Uterus (tissue), 4 donors: ENCODE data around the gene PRR33. TPM values are rescaled to one million over a fixed set of nuclear protein-coding genes. Genes with fewer than 3 reads are reported as not detected.

Experiments
- DNase-seq, 2 donors: peaks; one replicate each; pipeline ENCODE4 v3.0.0-alpha.2; 2019 to 2020
- H3K27ac ChIP-seq, 2 donors: fragments of 200-600 bp; sonication (generic); 1 replicate in 1 of 2; 2 replicates in 1 of 2; pipeline ENCODE4 v1.5.1; 2016 to 2018
- H3K27me3 ChIP-seq, 2 donors: fragments of 200-600 bp; sonication (generic); one replicate each; pipeline ENCODE4 v1.5.1; 2018 to 2019; ENCODE audit warnings: control low read depth in 1 of 2
- H3K36me3 ChIP-seq, 2 donors: fragments of 200-600 bp; sonication (generic); one replicate each; pipeline ENCODE4 v1.5.1; 2019; ENCODE audit warnings: control low read depth in 1 of 2
- H3K4me1 ChIP-seq, 2 donors: fragments of 200-600 bp; sonication (generic); one replicate each; pipeline ENCODE4 v1.5.1; 2018 to 2019; ENCODE audit warnings: control low read depth in 1 of 2
- H3K4me3 ChIP-seq, 2 donors: fragments of 200-600 bp; sonication (generic); 1 replicate in 1 of 2; 2 replicates in 1 of 2; pipeline ENCODE4 v1.5.1; 2018 to 2019; ENCODE audit warnings: mild to moderate bottlenecking in 1 of 2
- H3K9me3 ChIP-seq, 2 donors: fragments of 200-600 bp; sonication (generic); one replicate each; pipeline ENCODE4 v1.5.1; 2019; ENCODE audit warnings: control low read depth in 1 of 2
- CTCF ChIP-seq, 4 experiments: fragments of 200-600 bp in 2 of 4; fragments of 450-650 bp in 2 of 4; sonication (generic) in 2 of 4; IDR thresholded peaks; one replicate each; pipeline ENCODE4 v1.5.1; 2016 to 2019; ENCODE audit warnings: antibody characterized with exemption in 4 of 4, mild to moderate bottlenecking in 2 of 4, moderate library complexity in 1 of 4
- POLR2A ChIP-seq, 2 donors: fragments of 450-650 bp; IDR thresholded peaks; one replicate each; pipeline ENCODE4 v1.6.1; 2016; ENCODE audit warnings: antibody characterized with exemption in 2 of 2, mild to moderate bottlenecking in 1 of 2, moderate library complexity in 1 of 2
- intact Hi-C: fragments of 100-400 bp; cut with DNase I; formaldehyde crosslinking; loops from one replicate; pipeline ENCODE4 v1.15.1; 2023; ENCODE audit warnings: low total_unique reads
- total RNA-seq, 4 donors: library from RNA; depleted of rRNA in 3 of 4; stranded (reverse); fragments of >200 nt in 3 of 4; gene quantifications; one replicate each; pipeline versions ENCODE4 v1.1.0 to v1.2.4, GENCODE V29; 2014 to 2023
- donor health status: DM: yes; HTN: yes; CAD: no.

The PRR33 gene
- total RNA-seq, 4 donors from 2014 or later = not detected

- Histone ChIP-seq H3K36me3 (no peaks in the 10 kb centered on the region), H3K9me3 (no peaks in the 10 kb centered on the region), H3K27ac (no peak overlapping the region), H3K4me1 (peaks cover 0 to 6% of the 10 kb centered on the region in 2 donors), H3K4me3 (no peak overlapping the region), H3K27me3 (no peaks in the 10 kb centered on the region)
- DNase-seq = peak in 1 of 2 donors; percentile 13
- TF ChIP-seq POLR2A (IDR thresholded peaks at IDR 0.05) (no peak), CTCF (IDR thresholded peaks at IDR 0.05) (no peak)
- intact Hi-C loops = no loop called here
These were observed 45.3 kb upstream of the PRR33 start for GRCh38 chr11:1936781-1937615.

- DNase-seq = peak in 1 of 2 donors; percentile 13
- H3K36me3 ChIP-seq = no peaks in the 10 kb centered on the region
- peaks cover 0 to 9% of the 10 kb centered on the region in 2 donors for H3K4me1 ChIP-seq
- no peaks in the 10 kb centered on the region for H3K27me3 ChIP-seq
- TF ChIP-seq CTCF (IDR thresholded peaks at IDR 0.05) (no peak), POLR2A (IDR thresholded peaks at IDR 0.05) (no peak)
- no peaks in the 10 kb centered on the region for H3K9me3 ChIP-seq
- H3K4me3 ChIP-seq = no peak overlapping the region
- intact Hi-C loops = no loop called here
- H3K27ac ChIP-seq = no peak overlapping the region
These were observed 44.5 kb upstream of the PRR33 start for GRCh38 chr11:1936072-1936780.

- Histone ChIP-seq H3K9me3 (no peaks in the 10 kb centered on the region), H3K27ac (no peak overlapping the region), H3K4me3 (no peak overlapping the region), H3K27me3 (no peaks in the 10 kb centered on the region), H3K4me1 (peaks cover 0 to 9% of the 10 kb centered on the region in 2 donors), H3K36me3 (no peaks in the 10 kb centered on the region)
- intact Hi-C loops = no loop called here
- no peak for TF ChIP-seq POLR2A (IDR thresholded peaks at IDR 0.05)
- TF ChIP-seq CTCF (IDR thresholded peaks at IDR 0.05) = no peak
- peak in 1 of 2 donors; percentile 14 for DNase-seq
These were observed 43.7 kb upstream of the PRR33 start for GRCh38 chr11:1935156-1936071.

GRCh38 chr11:1934335-1935155 lies 42.9 kb upstream of the PRR33 start:
- Histone ChIP-seq H3K36me3 (no peaks in the 10 kb centered on the region), H3K4me3 (no peak overlapping the region), H3K27ac (no peak overlapping the region), H3K4me1 (peaks cover 0 to 9% of the 10 kb centered on the region in 2 donors), H3K27me3 (no peaks in the 10 kb centered on the region), H3K9me3 (no peaks in the 10 kb centered on the region)
- intact Hi-C loops = no loop called here
- no peak for TF ChIP-seq POLR2A (IDR thresholded peaks at IDR 0.05)
- no peak for TF ChIP-seq CTCF (IDR thresholded peaks at IDR 0.05)
- peak in 1 of 2 donors; percentile 12 for DNase-seq
